Muscle of leg (tissue), 11 donors: ENCODE measurements around the gene KCTD16. TPM values are rescaled to one million over a fixed set of nuclear protein-coding genes. Genes with fewer than 3 reads are reported as not detected.

Experiments
- DNase-seq: peaks from one replicate; pipeline ENCODE4 v3.0.0; 2013
- H3K27ac ChIP-seq: one replicate; pipeline ENCODE4 v1.5.1; 2013; ENCODE audit warnings: mild to moderate bottlenecking, low read length, control low read depth
- H3K27me3 ChIP-seq: one replicate; pipeline ENCODE4 v1.6.1; 2013; ENCODE audit warnings: low read length; ENCODE audit not compliant: control insufficient read depth, insufficient read depth
- H3K36me3 ChIP-seq: one replicate; pipeline ENCODE4 v1.6.1; 2013; ENCODE audit warnings: low read length; ENCODE audit not compliant: control insufficient read depth, insufficient read depth
- H3K4me1 ChIP-seq: one replicate; pipeline ENCODE4 v1.6.1; 2013; ENCODE audit warnings: low read length; ENCODE audit not compliant: control insufficient read depth, insufficient read depth
- H3K4me3 ChIP-seq: one replicate; pipeline ENCODE4 v1.5.1; 2013; ENCODE audit warnings: low read length, control low read depth
- H3K9me3 ChIP-seq: replicated peaks from 2 replicates; pipeline ENCODE4 v1.6.1; 2013; ENCODE audit warnings: low read depth, low read length; ENCODE audit not compliant: control insufficient read depth
- WGBS: methylation state at CpG from one replicate; pipeline ENCODE4 v1.1.5; 2013; ENCODE audit warnings: missing lambda C conversion rate; ENCODE audit not compliant: insufficient coverage; 5-methylcytosine and 5-hydroxymethylcytosine counted together
- polyA plus RNA-seq, 8 donors: library from polyadenylated mRNA; unstranded; fragments of 120-200 nt; gene quantifications; one replicate each; pipeline versions ENCODE4 v1.2.1 to v1.2.3, GENCODE V29; 2013; ENCODE audit warnings: inconsistent platforms in 1 of 8, low replicate concordance in 1 of 8; ENCODE audit not compliant: insufficient read length in 8 of 8, insufficient read depth in 1 of 8
- total RNA-seq: library from RNA; stranded (reverse); fragments of 120-200 nt; gene quantifications from one replicate; pipeline ENCODE4 v1.2.4, GENCODE V29; 2013

KCTD16 gene
- total and polyA plus RNA-seq, 9 donors = 0.04 to 0.16 (median 0.08) TPM

GRCh38 chr5:144433140-144433822, 262.6 kb downstream of the KCTD16 start:
- H3K36me3 ChIP-seq = no peaks in the 10 kb centered on the region
- H3K27ac ChIP-seq = no peak overlapping the region
- no peak for DNase-seq

GRCh38 chr5:144433893-144434292, 263.2 kb downstream of the KCTD16 start:
- H3K36me3 ChIP-seq = no peaks in the 10 kb centered on the region
- WGBS = 80% methylated on average over 1 of the region's 3 CpGs

More at GRCh38 chr5:144433140-144433822, 262.6 kb downstream of the KCTD16 start:
- WGBS = 100% methylated on average over 1 of the region's 4 CpGs
- H3K4me3 ChIP-seq = no peak overlapping the region
- H3K9me3 ChIP-seq = no peaks in the 10 kb centered on the region
- H3K4me1 ChIP-seq = no peaks in the 10 kb centered on the region
- no peaks in the 10 kb centered on the region for H3K27me3 ChIP-seq

GRCh38 chr5:144436007-144436406, 265.3 kb downstream of the KCTD16 start:
- Histone ChIP-seq H3K4me3 (no peak overlapping the region), H3K4me1 (no peaks in the 10 kb centered on the region), H3K27ac (no peak overlapping the region), H3K9me3 (no peaks in the 10 kb centered on the region), H3K36me3 (no peaks in the 10 kb centered on the region), H3K27me3 (no peaks in the 10 kb centered on the region)
- DNase-seq = no peak
- no CpG with 5 or more reads among the region's 1 CpG for WGBS

More at GRCh38 chr5:144433893-144434292, 263.2 kb downstream of the KCTD16 start:
- H3K27ac ChIP-seq = no peak overlapping the region
- no peaks in the 10 kb centered on the region for H3K4me1 ChIP-seq
- no peak overlapping the region for H3K4me3 ChIP-seq
- no peaks in the 10 kb centered on the region for H3K27me3 ChIP-seq
- H3K9me3 ChIP-seq = no peaks in the 10 kb centered on the region
- DNase-seq = no peak

GRCh38 chr5:144438237-144438636, 267.6 kb downstream of the KCTD16 start:
- Histone ChIP-seq H3K4me3 (no peak overlapping the region), H3K4me1 (no peaks in the 10 kb centered on the region), H3K9me3 (no peaks in the 10 kb centered on the region), H3K27me3 (no peaks in the 10 kb centered on the region), H3K36me3 (no peaks in the 10 kb centered on the region), H3K27ac (no peak overlapping the region)
- no peak for DNase-seq
- 95% methylated on average over 2 of the region's 4 CpGs for WGBS

GRCh38 chr5:144448457-144448856, 277.8 kb downstream of the KCTD16 start:
- H3K4me3 ChIP-seq = no peak overlapping the region
- no peaks in the 10 kb centered on the region for H3K9me3 ChIP-seq
- no CpG with 5 or more reads among the region's 2 CpGs for WGBS
- no peaks in the 10 kb centered on the region for H3K36me3 ChIP-seq
- H3K27me3 ChIP-seq = no peaks in the 10 kb centered on the region
- no peak overlapping the region for H3K27ac ChIP-seq
- no peaks in the 10 kb centered on the region for H3K4me1 ChIP-seq
- DNase-seq = no peak

GRCh38 chr5:144451187-144451973, 280.7 kb downstream of the KCTD16 start:
- Histone ChIP-seq H3K27me3 (no peaks in the 10 kb centered on the region), H3K4me1 (no peaks in the 10 kb centered on the region), H3K9me3 (no peaks in the 10 kb centered on the region), H3K36me3 (no peaks in the 10 kb centered on the region), H3K4me3 (no peak overlapping the region), H3K27ac (no peak overlapping the region)
- DNase-seq = no peak
- WGBS = no CpG with 5 or more reads among the region's 2 CpGs

GRCh38 chr5:144453753-144454152, 283.1 kb downstream of the KCTD16 start:
- no peaks in the 10 kb centered on the region for H3K9me3 ChIP-seq

GRCh38 chr5:144457160-144457559, 286.5 kb downstream of the KCTD16 start:
- no peak for DNase-seq
- 71% methylated on average over 3 of the region's 3 CpGs for WGBS
- Histone ChIP-seq H3K36me3 (no peaks in the 10 kb centered on the region), H3K27me3 (no peaks in the 10 kb centered on the region), H3K9me3 (no peaks in the 10 kb centered on the region), H3K4me1 (no peaks in the 10 kb centered on the region), H3K27ac (no peak overlapping the region), H3K4me3 (no peak overlapping the region)

More at GRCh38 chr5:144453753-144454152, 283.1 kb downstream of the KCTD16 start:
- Histone ChIP-seq H3K27me3 (no peaks in the 10 kb centered on the region), H3K4me3 (no peak overlapping the region), H3K27ac (no peak overlapping the region), H3K4me1 (no peaks in the 10 kb centered on the region), H3K36me3 (no peaks in the 10 kb centered on the region)
- DNase-seq = no peak
- no CpG with 5 or more reads among the region's 4 CpGs for WGBS

- Histone ChIP-seq H3K36me3 (no peaks in the 10 kb centered on the region), H3K27me3 (no peaks in the 10 kb centered on the region), H3K4me3 (no peak overlapping the region), H3K9me3 (no peaks in the 10 kb centered on the region), H3K27ac (no peak overlapping the region), H3K4me1 (no peaks in the 10 kb centered on the region)
- no CpG with 5 or more reads among the region's 4 CpGs for WGBS
- no peak for DNase-seq
Observed at GRCh38 chr5:144458216-144458615, 287.5 kb downstream of the KCTD16 start.

- WGBS = 60% methylated on average over 1 of the region's 1 CpG
- H3K9me3 ChIP-seq = no peaks in the 10 kb centered on the region
- no peaks in the 10 kb centered on the region for H3K4me1 ChIP-seq
Observed at GRCh38 chr5:144460600-144460999, 289.9 kb downstream of the KCTD16 start.

More at GRCh38 chr5:144460600-144460999, 289.9 kb downstream of the KCTD16 start:
- H3K27ac ChIP-seq = no peak overlapping the region
- DNase-seq = no peak
- H3K4me3 ChIP-seq = no peak overlapping the region
- no peaks in the 10 kb centered on the region for H3K36me3 ChIP-seq
- H3K27me3 ChIP-seq = no peaks in the 10 kb centered on the region
